Stomach smooth muscle (tissue), 2 donors: Measurements from ENCODE around the gene DMAC2.
"Not testable (repeated sequence)": the region's sequence is repeated elsewhere in the genome, so short reads cannot be mapped to it uniquely, and the experiment has no call there.

Experiments
- H3K27ac ChIP-seq: one replicate; pipeline ENCODE4 v1.7.0; 2013; ENCODE audit warnings: mild to moderate bottlenecking, low read length, inconsistent platforms
- H3K27me3 ChIP-seq, 2 donors: one replicate each; pipeline ENCODE4 v1.7.0; 2013; ENCODE audit warnings: low read length in 2 of 2; ENCODE audit not compliant: insufficient read depth in 2 of 2, control insufficient read depth in 1 of 2
- H3K36me3 ChIP-seq, 2 donors: one replicate each; pipeline ENCODE4 v1.7.0; 2013; ENCODE audit warnings: low read length in 2 of 2; ENCODE audit not compliant: control insufficient read depth in 2 of 2, insufficient read depth in 2 of 2
- H3K4me1 ChIP-seq: one replicate; pipeline ENCODE4 v1.7.0; 2013; ENCODE audit warnings: low read length; ENCODE audit not compliant: control insufficient read depth, insufficient read depth
- H3K4me3 ChIP-seq, 2 donors: one replicate each; pipeline ENCODE4 v1.7.0; 2013; ENCODE audit warnings: low read length in 2 of 2
- H3K9ac ChIP-seq, 2 donors: one replicate each; pipeline ENCODE4 v1.7.0; 2013; ENCODE audit warnings: low read length in 2 of 2, mild to moderate bottlenecking in 1 of 2
- H3K9me3 ChIP-seq, 2 donors: one replicate each; pipeline ENCODE4 v1.7.0; 2013; ENCODE audit warnings: low read length in 2 of 2; ENCODE audit not compliant: control insufficient read depth in 2 of 2
- donor health status: healthy.
- donor health status: Pancreatic carcinoma.

Gene DMAC2

GRCh38 chr19:41442473-41443355 lies 3.0 kb upstream of the DMAC2 start, which contains the start of gene ERICH4:
ERICH4 (plus strand) TSS chr19:41443156; CDS start chr19:41443170, 14 bp downstream.
- Histone ChIP-seq H3K9me3 (no peaks in the 10 kb centered on the region), H3K36me3 (peaks cover 0 to 3% of the 10 kb centered on the region in 2 donors), H3K27me3 (peaks cover 5 to 15% of the 10 kb centered on the region in 2 donors), H3K9ac (no peak within 1 kb of the TSS), H3K4me3 (no peak within 1 kb of the TSS), H3K4me1 (peaks cover 2% of the 10 kb centered on the region), H3K27ac (no peak within 1 kb of the TSS)

- Histone ChIP-seq H3K27ac (no peak overlapping the region), H3K4me3 (no peak overlapping the region), H3K9ac (no peak overlapping the region), H3K36me3 (peaks cover 0 to 9% of the 10 kb centered on the region in 2 donors), H3K9me3 (no peaks in the 10 kb centered on the region), H3K4me1 (peaks cover 3% of the 10 kb centered on the region), H3K27me3 (peaks cover 2 to 11% of the 10 kb centered on the region in 2 donors)
Measured at GRCh38 chr19:41441321-41441945, 1.7 kb upstream of the DMAC2 start.

- Histone ChIP-seq H3K9ac (no peak overlapping the region), H3K9me3 (no peaks in the 10 kb centered on the region), H3K27ac (no peak overlapping the region), H3K4me3 (no peak overlapping the region), H3K4me1 (peaks cover 3% of the 10 kb centered on the region), H3K36me3 (peaks cover 6 to 13% of the 10 kb centered on the region in 2 donors), H3K27me3 (peaks cover 0 to 8% of the 10 kb centered on the region in 2 donors)
Measured at GRCh38 chr19:41437944-41438574, 1.7 kb downstream of the DMAC2 start.

- Histone ChIP-seq H3K4me1 (peaks cover 3% of the 10 kb centered on the region), H3K4me3 (no peak overlapping the region), H3K27me3 (peaks cover 0 to 3% of the 10 kb centered on the region in 2 donors), H3K27ac (no peak overlapping the region), H3K9me3 (no peaks in the 10 kb centered on the region), H3K9ac (no peak overlapping the region), H3K36me3 (peaks cover 20 to 28% of the 10 kb centered on the region in 2 donors)
Measured at GRCh38 chr19:41436674-41436951, 3.1 kb downstream of the DMAC2 start.

GRCh38 chr19:41435936-41436673 lies 3.6 kb downstream of the DMAC2 start:
- H3K36me3 ChIP-seq, result peaks cover 21 to 28% of the 10 kb centered on the region in 2 donors
- H3K9me3 ChIP-seq, result no peaks in the 10 kb centered on the region
- H3K4me3 ChIP-seq, result no peak overlapping the region
- no peaks in the 10 kb centered on the region for H3K27me3 ChIP-seq
- peaks cover 3% of the 10 kb centered on the region for H3K4me1 ChIP-seq
- H3K27ac ChIP-seq, result no peak overlapping the region
- H3K9ac ChIP-seq, result no peak overlapping the region

- not testable (repeated sequence) for H3K9ac ChIP-seq, H3K27me3 ChIP-seq, H3K27ac ChIP-seq, H3K4me3 ChIP-seq, H3K9me3 ChIP-seq, H3K4me1 ChIP-seq
- H3K36me3 ChIP-seq, result peaks cover 24 to 28% of the 10 kb centered on the region in 2 donors
Measured at GRCh38 chr19:41435376-41435775, 4.3 kb downstream of the DMAC2 start.

- H3K36me3 ChIP-seq, result peaks cover 24 to 28% of the 10 kb centered on the region in 2 donors
- H3K4me1 ChIP-seq, result peaks cover 3% of the 10 kb centered on the region
- H3K27me3 ChIP-seq, result no peaks in the 10 kb centered on the region
- no peak overlapping the region for H3K27ac ChIP-seq
- H3K4me3 ChIP-seq, result no peak overlapping the region
- no peaks in the 10 kb centered on the region for H3K9me3 ChIP-seq
- no peak overlapping the region for H3K9ac ChIP-seq
Measured at GRCh38 chr19:41434450-41434849, 5.3 kb downstream of the DMAC2 start.

GRCh38 chr19:41433171-41433570 lies 6.5 kb downstream of the DMAC2 start:
- H3K27me3 ChIP-seq, result no peaks in the 10 kb centered on the region
- no peak overlapping the region for H3K27ac ChIP-seq
- no peak overlapping the region for H3K9ac ChIP-seq
- peaks cover 24 to 28% of the 10 kb centered on the region in 2 donors for H3K36me3 ChIP-seq
- no peaks in the 10 kb centered on the region for H3K9me3 ChIP-seq
- peaks cover 8% of the 10 kb centered on the region for H3K4me1 ChIP-seq
- no peak overlapping the region for H3K4me3 ChIP-seq

- H3K27ac ChIP-seq, result no peak overlapping the region
- H3K36me3 ChIP-seq, result peaks cover 21 to 24% of the 10 kb centered on the region in 2 donors
- H3K9me3 ChIP-seq, result no peaks in the 10 kb centered on the region
- no peaks in the 10 kb centered on the region for H3K27me3 ChIP-seq
- H3K4me3 ChIP-seq, result no peak overlapping the region
- H3K9ac ChIP-seq, result no peak overlapping the region
- H3K4me1 ChIP-seq, result peaks cover 18% of the 10 kb centered on the region
Measured at GRCh38 chr19:41431426-41432386, 8.0 kb downstream of the DMAC2 start.
